K562 (cell line): Measurements from ENCODE around the gene WNT6. TPM values are rescaled to one million over a fixed set of nuclear protein-coding genes. Genes with fewer than 3 reads are reported as not detected.

Source experiments
- ATAC-seq: fragments of 200-7000 bp; cut with Tn5 transposase; 3 replicates; pipeline ENCODE4 v1.9.1; 2020; ENCODE audit warnings: moderate library complexity
- BruUV-seq: library from RNA; stranded (reverse); fragments of 400-500 nt; replicated peaks from 2 replicates; lab custom pipeline; 2021; lab: Mats Ljungman, UMichigan
- CTCF ChIA-PET: fragments of 300-600 bp; formaldehyde crosslinking; extraction: SDS; loops from one replicate; lab custom pipeline; 2021; ENCODE audit warnings: low intra/inter-chr PET ratio; lab: Yijun Ruan, JAX
- POLR2A ChIA-PET: fragments of 300-600, 350-650 bp; sonication (Branson Sonifier 250); formaldehyde crosslinking; extraction: SDS; loops from one replicate; lab custom pipeline; 2021; ENCODE audit warnings: antibody characterized with exemption, inconsistent platforms; lab: Yijun Ruan, JAX
- DNase-seq, 4 experiments: peaks; one replicate each; pipeline versions ENCODE4 v3.0.0 to v3.0.0-alpha.2; 2011 to 2018; ENCODE audit warnings: low spot score in 3 of 4, mixed read lengths in 3 of 4; ENCODE audit errors: extremely low read depth in 1 of 4
- FAIRE-seq: peaks from 2 replicates; lab custom pipeline; 2011; peaks lifted over from hg19 to GRCh38; lab: Jason Lieb, UNC
- H2AFZ ChIP-seq: 2 replicates; pipeline ENCODE4 v1.6.0; 2011; ENCODE audit warnings: low read depth, low read length, control low read depth, inconsistent platforms
- H3K27ac ChIP-seq: fragments of 200-600 bp; 3 replicates; pipeline ENCODE4 v1.8.0; 2011; ENCODE audit warnings: low read depth, mild to moderate bottlenecking, control low read depth, inconsistent platforms, low read length, moderate library complexity, mixed read lengths; ENCODE audit errors: extremely low read depth
- H3K27me3 ChIP-seq, 2 experiments: fragments of 300-600 bp in 1 of 2; 2 replicates in 1 of 2; 3 replicates in 1 of 2; pipeline versions ENCODE4 v1.6.0 to v1.8.0; 2011; ENCODE audit warnings: inconsistent platforms in 2 of 2, low read length in 2 of 2, mild to moderate bottlenecking in 1 of 2, mixed read lengths in 1 of 2, moderate library complexity in 1 of 2; ENCODE audit not compliant: control insufficient read depth in 2 of 2, insufficient read depth in 2 of 2
- H3K36me3 ChIP-seq: fragments of 300-600 bp; 3 replicates; pipeline ENCODE4 v1.8.0; 2011; ENCODE audit warnings: mild to moderate bottlenecking, low read length, inconsistent platforms; ENCODE audit not compliant: control insufficient read depth, insufficient read depth
- H3K4me1 ChIP-seq, 2 experiments: fragments of 200-600 bp in 1 of 2; replicated peaks in 1 of 2; 2 replicates in 1 of 2; 3 replicates in 1 of 2; pipeline versions ENCODE4 v1.5.1 to v1.8.0; 2011; ENCODE audit warnings: inconsistent platforms in 2 of 2, low read length in 2 of 2, mild to moderate bottlenecking in 1 of 2, mixed read lengths in 1 of 2, moderate library complexity in 1 of 2; ENCODE audit not compliant: control insufficient read depth in 2 of 2, insufficient read depth in 2 of 2
- H3K4me2 ChIP-seq: 2 replicates; pipeline ENCODE4 v1.6.1; 2011; ENCODE audit warnings: low read length, control low read depth, inconsistent platforms, mixed read lengths; ENCODE audit not compliant: insufficient read depth
- H3K4me3 ChIP-seq: fragments of 200-600 bp; sonication (generic), shearing (Covaris generic); 2 replicates; pipeline ENCODE4 v1.5.1; 2016; ENCODE audit warnings: control low read depth, inconsistent platforms
- H3K79me2 ChIP-seq: fragments of 200-600 bp; 3 replicates; pipeline ENCODE4 v1.8.0; 2011; ENCODE audit warnings: low read length, inconsistent platforms; ENCODE audit not compliant: control insufficient read depth, insufficient read depth
- H3K9ac ChIP-seq, 2 experiments: 2 replicates each; pipeline versions ENCODE4 v1.6.0 to v1.6.1; 2011; ENCODE audit warnings: low read depth in 2 of 2, low read length in 2 of 2, control low read depth in 1 of 2, inconsistent platforms in 1 of 2, mild to moderate bottlenecking in 1 of 2, mixed read lengths in 1 of 2; ENCODE audit not compliant: insufficient read depth in 1 of 2
- H3K9me1 ChIP-seq: one replicate; pipeline ENCODE4 v1.6.0; 2011; ENCODE audit warnings: inconsistent platforms, mild to moderate bottlenecking, low read length, moderate library complexity; ENCODE audit not compliant: control insufficient read depth, insufficient read depth
- H3K9me3 ChIP-seq: replicated peaks from 2 replicates; pipeline ENCODE4 v1.5.1; 2011; ENCODE audit warnings: low read depth, low read length, inconsistent platforms; ENCODE audit not compliant: control insufficient read depth, insufficient read depth
- H4K20me1 ChIP-seq: replicated peaks from 2 replicates; pipeline ENCODE4 v1.6.1; 2011; ENCODE audit warnings: low read length, inconsistent platforms, mixed read lengths; ENCODE audit not compliant: control insufficient read depth, insufficient read depth
- ATF4 ChIP-seq: fragments of 450-650 bp; formaldehyde crosslinking; IDR thresholded peaks from 2 replicates; pipeline ENCODE4 v1.4.0; 2022; ENCODE audit warnings: mild to moderate bottlenecking, moderate library complexity
- DLX4 ChIP-seq: fragments of 250-450 bp; sonication (Bioruptor Pico); IDR thresholded peaks from 2 replicates; pipeline ENCODE4 v1.6.1; 2021; ENCODE audit warnings: mild to moderate bottlenecking
- EP400 ChIP-seq: fragments of 450-650 bp; IDR thresholded peaks from 2 replicates; pipeline ENCODE4 v1.6.1; 2017; ENCODE audit warnings: antibody characterized with exemption, mild to moderate bottlenecking, moderate library complexity
- FOXP4 ChIP-seq: sonication (generic); formaldehyde crosslinking; IDR thresholded peaks from 2 replicates; pipeline ENCODE4 v1.8.0; 2022; ENCODE audit warnings: mild to moderate bottlenecking, missing genetic modification reagents, borderline replicate concordance
- GABPA ChIP-seq: fragments of 200-800 bp; sonication (Bioruptor generic); conservative IDR thresholded peaks from 2 replicates; pipeline ENCODE4 v1.6.1; 2016; ENCODE audit warnings: low read depth, missing genetic modification characterization, missing compliant biosample characterization
- HDGF ChIP-seq: fragments of 450-650 bp; IDR thresholded peaks from 2 replicates; pipeline ENCODE4 v1.6.1; 2016
- KAT8 ChIP-seq: fragments of 450-650 bp; IDR thresholded peaks from 2 replicates; pipeline ENCODE4 v1.6.1; 2016; ENCODE audit warnings: low read depth, mild to moderate bottlenecking
- LCOR ChIP-seq: sonication (generic); formaldehyde crosslinking; IDR thresholded peaks from 2 replicates; pipeline ENCODE4 v1.8.0; 2022; ENCODE audit warnings: mild to moderate bottlenecking, missing genetic modification reagents
- NRF1 ChIP-seq, 2 experiments: fragments of 450-650 bp; IDR thresholded peaks in 1 of 2; conservative IDR thresholded peaks in 1 of 2; 2 replicates each; pipeline ENCODE4 v1.6.1; 2014; ENCODE audit warnings: mild to moderate bottlenecking in 2 of 2
- PPARD ChIP-seq: fragments of 250-450 bp; sonication (Bioruptor Pico); IDR thresholded peaks from 2 replicates; pipeline ENCODE4 v1.8.0; 2022; ENCODE audit warnings: inconsistent platforms, mild to moderate bottlenecking, moderate library complexity
- SMARCB1 ChIP-seq: IDR thresholded peaks from 2 replicates; pipeline ENCODE4 v1.6.1; 2011; ENCODE audit warnings: improper control_type of control experiment, low read depth; ENCODE audit not compliant: insufficient read length
- ZBTB43 ChIP-seq: sonication (generic); formaldehyde crosslinking; IDR thresholded peaks from 2 replicates; pipeline ENCODE4 v1.8.0; 2023; ENCODE audit warnings: mild to moderate bottlenecking, missing genetic modification reagents
- ZFX ChIP-seq: sonication (generic); formaldehyde crosslinking; IDR thresholded peaks from 2 replicates; pipeline ENCODE4 v1.8.0; 2022; ENCODE audit warnings: mild to moderate bottlenecking, missing genetic modification reagents, moderate library complexity
- ZHX1 ChIP-seq: fragments of 150-350 bp; conservative IDR thresholded peaks from 2 replicates; pipeline ENCODE4 v1.6.1; 2014; ENCODE audit warnings: low read length
- ZNF830 ChIP-seq: fragments of 250-450 bp; sonication (Bioruptor Pico); IDR thresholded peaks from 2 replicates; pipeline ENCODE4 v1.5.0; 2021; ENCODE audit warnings: mild to moderate bottlenecking
- WGBS: fragments of 100-300 bp; shearing (Covaris generic); methylation state at CpG from one replicate; pipeline ENCODE4 v1.1.6; 2016; ENCODE audit warnings: low coverage, mixed read lengths; ENCODE audit not compliant: insufficient coverage; ENCODE audit errors: missing lambda C conversion rate; 5-methylcytosine and 5-hydroxymethylcytosine counted together
- in situ Hi-C: fragments of 300-500 bp; cut with MboI; formaldehyde crosslinking; loops from 4 replicates; pipeline ENCODE4 v1.15.0; 2018; ENCODE audit warnings: inconsistent platforms, mixed read lengths
- intact Hi-C: fragments of 100-400 bp; cut with micrococcal nuclease; formaldehyde crosslinking; loops from 2 replicates; pipeline ENCODE4 v1.14.2; 2022
- polyA plus RNA-seq, 8 experiments: library from polyadenylated mRNA; depleted of rRNA in 4 of 8; stranded (reverse) in 5 of 8; unstranded in 3 of 8; fragments of >200 nt; fragmentation: Nextera tagmentation in 2 of 8; fragmentation: Illumina TruSeq in 1 of 8; extraction: Ambion mirVana in 2 of 8; extraction: Trizol in 1 of 8; gene quantifications; 2 replicates each; pipeline versions ENCODE4 v1.2.1 to v1.2.3, GENCODE V29; 2011 to 2014; ENCODE audit warnings: inconsistent platforms in 1 of 8, missing spikeins in 1 of 8
- total RNA-seq, 7 experiments: library from RNA; depleted of rRNA in 6 of 7; stranded (reverse); fragments of >200 nt in 6 of 7; fragmentation: Illumina TruSeq in 2 of 7; extraction: Trizol in 2 of 7; gene quantifications; 2 replicates each; pipeline versions ENCODE4 v1.2.1 to v1.2.3, GENCODE V29; 2011 to 2021; ENCODE audit warnings: low replicate concordance in 1 of 7

The WNT6 gene
- total and polyA plus RNA-seq, 9 of the 15 experiments (the other 6 are each of a cell fraction or from before 2014, with no cell fraction given), result not detected

GRCh38 chr2:218889937-218890336, 30.3 kb downstream of the WNT6 start (continued):
- TF ChIP-seq ZBTB43 (CRISPR knock-in tag) (no peak), NRF1 (conservative IDR thresholded peaks at IDR 0.05 in 1 of 2, IDR thresholded peaks at IDR 0.05 in 1 of 2) (no peak)

GRCh38 chr2:218890369-218890768, 30.8 kb downstream of the WNT6 start:
- H3K27ac ChIP-seq, result no peak overlapping the region
- ATAC-seq, result no peak
- DNase-seq, result no peak
- no peaks in the 10 kb centered on the region for H3K79me2 ChIP-seq
- H3K4me2 ChIP-seq, result no peak overlapping the region
- CTCF ChIA-PET, result no interaction called here
- H3K36me3 ChIP-seq, result no peaks in the 10 kb centered on the region
- H3K9ac ChIP-seq, result no peak overlapping the region
- no TSS peak for BruUV-seq
- peaks cover 2 to 68% of the 10 kb centered on the region in 2 experiments; a peak in 4 of 5 replicates for H3K27me3 ChIP-seq
- H2AFZ ChIP-seq, result no peak overlapping the region
- in situ Hi-C loops (no loop called here), intact Hi-C loops (no loop called here)
- POLR2A ChIA-PET, result no interaction called here
- 5% methylated on average over 3 of the region's 3 CpGs for WGBS
- H3K9me1 ChIP-seq, result no peaks in the 10 kb centered on the region
- no peak for FAIRE-seq
- no peaks in the 10 kb centered on the region for H3K9me3 ChIP-seq
- H3K4me3 ChIP-seq, result no peak overlapping the region
- H3K4me1 ChIP-seq, result peaks cover 0 to 11% of the 10 kb centered on the region in 2 experiments; a peak in 2 of 5 replicates
- 0 out of 2 replicates have a peak, but pooled peaks cover 6% of the 10 kb centered on the region for H4K20me1 ChIP-seq
- TF ChIP-seq ATF4 (CRISPR knock-in tag) (no peak), LCOR (CRISPR knock-in tag) (no peak), DLX4 (CRISPR knock-in tag) (no peak), FOXP4 (CRISPR knock-in tag) (no peak), ZNF830 (CRISPR knock-in tag) (no peak), GABPA (tag) (no peak), ZFX (CRISPR knock-in tag) (no peak), HDGF (no peak), EP400 (no peak), KAT8 (no peak), PPARD (CRISPR knock-in tag) (no peak), SMARCB1 (no peak), ZHX1 (no peak)
